ENCODE data around the gene RHCE. TPM values are rescaled to one million over a fixed set of nuclear protein-coding genes. Genes with fewer than 3 reads are reported as not detected.
"Not testable (repeated sequence)": the region's sequence is repeated elsewhere in the genome, so short reads cannot be mapped to it uniquely, and the experiment has no call there.

Gene RHCE
- total RNA-seq: 0.11 and 0.40 TPM in 2 replicates

- DNase-seq (ENCODE audit: low read depth, low spot score): not testable (repeated sequence)
Observed at GRCh38 chr1:25420715-25421114, at the start of gene RHCE. TSS of gene RHCE (minus strand) at chr1:25420825. CDS start at chr1:25420786, 39 bp downstream.

GRCh38 chr1:25469177-25469576 is 48.6 kb upstream of the RHCE start:
- peak; percentile 49 for DNase-seq (ENCODE audit: low read depth, low spot score)

- DNase-seq (ENCODE audit: low read depth, low spot score): no peak
Observed at GRCh38 chr1:25468033-25468432, 47.4 kb upstream of the RHCE start.

GRCh38 chr1:25467616-25468015 is 47.0 kb upstream of the RHCE start:
- DNase-seq (ENCODE audit: low read depth, low spot score): no peak

GRCh38 chr1:25467193-25467592 is 46.6 kb upstream of the RHCE start:
- no peak for DNase-seq (ENCODE audit: low read depth, low spot score)

- DNase-seq (ENCODE audit: low read depth, low spot score): no peak
Observed at GRCh38 chr1:25462732-25463131, 42.1 kb upstream of the RHCE start.

- peak; percentile 17 for DNase-seq (ENCODE audit: low read depth, low spot score)
Observed at GRCh38 chr1:25461849-25462248, 41.2 kb upstream of the RHCE start.

GRCh38 chr1:25460816-25461215 is 40.2 kb upstream of the RHCE start:
- DNase-seq (ENCODE audit: low read depth, low spot score): not testable (repeated sequence)

GRCh38 chr1:25460020-25460419 is 39.4 kb upstream of the RHCE start:
- no peak for DNase-seq (ENCODE audit: low read depth, low spot score)

GRCh38 chr1:25458541-25459298 is 38.1 kb upstream of the RHCE start:
- DNase-seq (ENCODE audit: low read depth, low spot score): no peak

- no peak for DNase-seq (ENCODE audit: low read depth, low spot score)
Observed at GRCh38 chr1:25456502-25456901, 35.9 kb upstream of the RHCE start.

GRCh38 chr1:25451908-25452307 is 31.3 kb upstream of the RHCE start:
- DNase-seq (ENCODE audit: low read depth, low spot score): no peak

GRCh38 chr1:25450891-25451290 is 30.3 kb upstream of the RHCE start:
- DNase-seq (ENCODE audit: low read depth, low spot score): no peak

- DNase-seq (ENCODE audit: low read depth, low spot score): no peak
Observed at GRCh38 chr1:25447547-25447946, 26.9 kb upstream of the RHCE start.

- DNase-seq (ENCODE audit: low read depth, low spot score): no peak
Observed at GRCh38 chr1:25445993-25446538, 25.4 kb upstream of the RHCE start.

- DNase-seq (ENCODE audit: low read depth, low spot score): not testable (repeated sequence)
Observed at GRCh38 chr1:25444604-25445003, 24.0 kb upstream of the RHCE start.

GRCh38 chr1:25443030-25443699 is 22.5 kb upstream of the RHCE start:
- DNase-seq (ENCODE audit: low read depth, low spot score): no peak

- DNase-seq (ENCODE audit: low read depth, low spot score): peak; percentile 53
Observed at GRCh38 chr1:25442178-25442577, 21.6 kb upstream of the RHCE start.

- DNase-seq (ENCODE audit: low read depth, low spot score): no peak
Observed at GRCh38 chr1:25439287-25439686, 18.7 kb upstream of the RHCE start.

- DNase-seq (ENCODE audit: low read depth, low spot score): no peak
Observed at GRCh38 chr1:25437672-25438071, 17.0 kb upstream of the RHCE start.

GRCh38 chr1:25435397-25436108 is 14.9 kb upstream of the RHCE start:
- DNase-seq (ENCODE audit: low read depth, low spot score): no peak

All from pulmonary artery endothelial cell (primary cell).